Parathyroid adenoma (tissue), 2 donors: ENCODE measurements around the gene FKBP2.

Source experiments
- H2AFZ ChIP-seq: fragments of 300-600 bp; sonication (generic); one replicate; pipeline ENCODE4 v1.7.0; 2017; ENCODE audit warnings: antibody characterized with exemption, mild to moderate bottlenecking
- H3K27ac ChIP-seq: fragments of 300-600 bp; sonication (generic); one replicate; pipeline ENCODE4 v1.7.0; 2017
- H3K27me3 ChIP-seq: fragments of 300-600 bp; sonication (generic); one replicate; pipeline ENCODE4 v1.7.0; 2017; ENCODE audit warnings: low read length; ENCODE audit not compliant: control insufficient read depth, insufficient read depth
- H3K36me3 ChIP-seq: fragments of 300-600 bp; sonication (generic); one replicate; pipeline ENCODE4 v1.7.0; 2017; ENCODE audit warnings: low read length; ENCODE audit not compliant: control insufficient read depth, insufficient read depth
- H3K4me1 ChIP-seq: fragments of 300-600 bp; sonication (generic); one replicate; pipeline ENCODE4 v1.7.0; 2017; ENCODE audit warnings: control low read depth
- H3K4me2 ChIP-seq: fragments of 300-600 bp; sonication (generic); one replicate; pipeline ENCODE4 v1.7.0; 2017; ENCODE audit warnings: low read length
- H3K4me3 ChIP-seq: fragments of 300-600 bp; sonication (generic); one replicate; pipeline ENCODE4 v1.7.0; 2017; ENCODE audit warnings: low read depth, low read length
- H3K79me2 ChIP-seq: fragments of 300-600 bp; sonication (generic); one replicate; pipeline ENCODE4 v1.7.0; 2017; ENCODE audit warnings: control low read depth
- H3K9ac ChIP-seq: fragments of 300-600 bp; sonication (generic); one replicate; pipeline ENCODE4 v1.7.0; 2017; ENCODE audit warnings: mild to moderate bottlenecking
- H3K9me3 ChIP-seq: fragments of 300-600 bp; sonication (generic); one replicate; pipeline ENCODE4 v1.7.0; 2017; ENCODE audit warnings: low read length; ENCODE audit not compliant: control insufficient read depth
- TF ChIP-seq, protein P1 (sequence below): fragments of 300-600 bp; sonication (generic); IDR thresholded peaks from one replicate; pipeline ENCODE4 v1.7.0; 2017; ENCODE audit warnings: antibody characterized with exemption, mild to moderate bottlenecking
- donor health status: primary hyperparathyroidism.

Gene FKBP2

DNA sequence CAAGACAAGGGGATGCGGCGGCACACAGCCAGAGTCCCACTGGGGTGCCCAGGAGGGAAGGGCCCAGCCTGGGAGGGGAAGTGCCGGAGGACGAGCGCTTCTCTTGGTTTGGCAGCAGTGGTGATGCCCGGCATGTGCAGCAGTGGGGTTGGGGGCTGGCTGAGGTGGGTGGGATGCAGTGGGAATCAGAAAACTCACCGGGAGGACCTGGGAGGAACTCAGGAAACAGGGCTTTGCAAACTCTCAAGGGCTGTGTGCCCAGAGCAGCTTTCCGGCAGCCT, 31.4 kb upstream of the FKBP2 start:
- H3K79me2 ChIP-seq, result no peaks in the 10 kb centered on the region
- peaks cover 2% of the 10 kb centered on the region for H3K4me1 ChIP-seq
- no peak overlapping the region for H2AFZ ChIP-seq
- TF ChIP-seq, protein P1, sequence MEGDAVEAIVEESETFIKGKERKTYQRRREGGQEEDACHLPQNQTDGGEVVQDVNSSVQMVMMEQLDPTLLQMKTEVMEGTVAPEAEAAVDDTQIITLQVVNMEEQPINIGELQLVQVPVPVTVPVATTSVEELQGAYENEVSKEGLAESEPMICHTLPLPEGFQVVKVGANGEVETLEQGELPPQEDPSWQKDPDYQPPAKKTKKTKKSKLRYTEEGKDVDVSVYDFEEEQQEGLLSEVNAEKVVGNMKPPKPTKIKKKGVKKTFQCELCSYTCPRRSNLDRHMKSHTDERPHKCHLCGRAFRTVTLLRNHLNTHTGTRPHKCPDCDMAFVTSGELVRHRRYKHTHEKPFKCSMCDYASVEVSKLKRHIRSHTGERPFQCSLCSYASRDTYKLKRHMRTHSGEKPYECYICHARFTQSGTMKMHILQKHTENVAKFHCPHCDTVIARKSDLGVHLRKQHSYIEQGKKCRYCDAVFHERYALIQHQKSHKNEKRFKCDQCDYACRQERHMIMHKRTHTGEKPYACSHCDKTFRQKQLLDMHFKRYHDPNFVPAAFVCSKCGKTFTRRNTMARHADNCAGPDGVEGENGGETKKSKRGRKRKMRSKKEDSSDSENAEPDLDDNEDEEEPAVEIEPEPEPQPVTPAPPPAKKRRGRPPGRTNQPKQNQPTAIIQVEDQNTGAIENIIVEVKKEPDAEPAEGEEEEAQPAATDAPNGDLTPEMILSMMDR, result no peak
- H3K27me3 ChIP-seq, result no peaks in the 10 kb centered on the region
- no peaks in the 10 kb centered on the region for H3K36me3 ChIP-seq
- no peak overlapping the region for H3K9ac ChIP-seq
- H3K27ac ChIP-seq, result no peak overlapping the region
- no peak overlapping the region for H3K4me2 ChIP-seq
- H3K4me3 ChIP-seq, result no peak overlapping the region
- H3K9me3 ChIP-seq, result no peaks in the 10 kb centered on the region

DNA sequence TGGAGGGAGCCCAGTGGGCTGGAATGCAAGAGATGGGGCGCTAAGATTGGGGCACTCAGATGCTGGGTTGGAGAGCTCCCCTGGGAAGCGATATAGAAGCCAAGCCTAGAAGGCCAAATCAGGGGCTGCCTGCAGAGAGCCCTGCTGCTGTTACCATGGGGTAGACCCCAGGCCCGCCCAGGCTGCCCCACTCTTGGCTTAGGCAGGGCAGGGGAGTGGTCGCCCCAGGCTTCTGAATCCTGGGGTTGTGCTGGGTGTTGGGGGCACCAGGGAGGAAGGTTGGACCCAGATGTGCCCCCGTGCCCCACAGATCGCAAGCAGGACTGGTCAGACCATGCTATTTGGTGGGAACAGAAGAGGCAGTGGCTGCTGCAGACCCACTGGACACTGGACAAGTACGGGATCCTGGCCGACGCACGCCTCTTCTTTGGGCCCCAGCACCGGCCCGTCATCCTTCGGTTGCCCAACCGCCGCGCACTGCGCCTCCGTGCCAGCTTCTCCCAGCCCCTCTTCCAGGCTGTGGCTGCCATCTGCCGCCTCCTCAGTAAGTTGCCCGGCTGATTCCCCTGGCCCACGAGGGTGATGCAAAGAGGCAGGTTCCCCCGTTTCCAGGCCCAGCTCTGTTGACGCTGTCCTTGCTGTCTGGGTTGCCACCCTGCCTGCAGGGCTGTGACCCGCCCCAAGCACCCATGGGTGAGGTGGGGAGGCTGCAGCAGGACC, 30.4 kb upstream of the FKBP2 start:
- no peaks in the 10 kb centered on the region for H3K9me3 ChIP-seq
- no peak overlapping the region for H3K27ac ChIP-seq
- H3K4me1 ChIP-seq, result no peaks in the 10 kb centered on the region
- H3K9ac ChIP-seq, result no peak overlapping the region
- no peaks in the 10 kb centered on the region for H3K27me3 ChIP-seq
- H3K4me2 ChIP-seq, result no peak overlapping the region
- H3K36me3 ChIP-seq, result no peaks in the 10 kb centered on the region
- H3K4me3 ChIP-seq, result no peak overlapping the region
- TF ChIP-seq, protein P1, result no peak
- no peaks in the 10 kb centered on the region for H3K79me2 ChIP-seq
- H2AFZ ChIP-seq, result no peak overlapping the region

DNA sequence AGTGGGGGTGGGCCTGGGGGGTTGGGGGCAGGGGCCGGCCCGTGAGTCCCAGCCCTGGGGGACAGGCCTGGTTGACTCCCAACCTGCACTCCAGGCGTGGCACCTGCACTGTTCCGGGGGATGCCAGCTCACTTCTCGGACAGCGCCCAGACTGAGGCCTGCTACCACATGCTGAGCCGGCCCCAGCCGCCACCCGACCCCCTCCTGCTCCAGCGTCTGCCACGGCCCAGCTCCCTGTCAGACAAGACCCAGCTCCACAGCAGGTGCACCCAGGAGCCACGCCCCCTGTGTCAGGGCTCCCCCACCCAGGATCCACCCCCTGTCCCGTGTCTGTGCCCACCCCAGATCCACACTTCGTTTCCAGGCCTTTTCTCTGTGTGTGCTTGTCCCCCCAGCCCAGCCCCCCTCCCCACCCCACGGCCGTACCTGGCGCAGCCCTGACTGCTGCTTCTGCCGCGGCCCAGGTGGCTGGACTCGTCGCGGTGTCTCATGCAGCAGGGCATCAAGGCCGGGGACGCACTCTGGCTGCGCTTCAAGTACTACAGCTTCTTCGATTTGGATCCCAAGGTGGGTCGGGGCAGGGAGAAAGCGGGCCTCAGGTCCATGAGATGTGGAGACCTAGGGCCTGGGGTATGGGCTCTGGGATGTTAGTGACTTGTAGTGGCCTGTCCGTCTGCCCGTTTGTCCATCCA, 29.6 kb upstream of the FKBP2 start:
- Histone ChIP-seq H3K4me2 (no peak overlapping the region), H3K9ac (no peak overlapping the region), H3K36me3 (no peaks in the 10 kb centered on the region), H3K27me3 (no peaks in the 10 kb centered on the region), H3K9me3 (no peaks in the 10 kb centered on the region), H2AFZ (no peak overlapping the region), H3K27ac (no peak overlapping the region), H3K4me1 (no peaks in the 10 kb centered on the region), H3K4me3 (no peak overlapping the region), H3K79me2 (no peaks in the 10 kb centered on the region)
- TF ChIP-seq, protein P1, result no peak

DNA sequence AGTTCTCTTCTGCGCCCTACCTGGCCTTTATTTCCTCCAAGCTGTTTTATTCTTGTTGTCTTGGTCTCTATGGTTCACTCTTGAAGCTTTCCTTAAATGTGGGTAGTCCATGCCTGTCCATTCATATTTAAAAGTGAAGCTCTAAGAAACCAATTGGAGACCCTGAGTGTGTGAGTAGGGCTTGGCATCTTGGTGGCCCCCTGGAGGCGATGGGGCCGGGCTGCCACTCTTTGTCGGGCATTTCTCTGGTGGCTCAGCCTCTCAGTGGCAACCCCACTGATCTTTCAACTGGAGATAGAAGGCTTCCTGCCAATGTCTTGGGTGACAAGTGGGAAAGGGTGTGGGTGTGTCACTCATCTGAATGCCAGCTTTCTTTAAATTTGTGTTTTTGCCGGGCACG, 24.0 kb upstream of the FKBP2 start:
- Histone ChIP-seq H3K9me3 (no peaks in the 10 kb centered on the region), H3K27ac (no peak overlapping the region), H3K4me1 (no peaks in the 10 kb centered on the region), H3K36me3 (no peaks in the 10 kb centered on the region), H3K4me3 (no peak overlapping the region), H3K9ac (no peak overlapping the region), H3K27me3 (no peaks in the 10 kb centered on the region), H3K79me2 (no peaks in the 10 kb centered on the region), H2AFZ (no peak overlapping the region), H3K4me2 (no peak overlapping the region)
- TF ChIP-seq, protein P1, result no peak
